ENCODE results near the gene MARF1. TPM values are rescaled to one million over a fixed set of nuclear protein-coding genes. Genes with fewer than 3 reads are reported as not detected.
"Not testable (repeated sequence)": the region's sequence is repeated elsewhere in the genome, so short reads cannot be mapped to it uniquely, and the experiment has no call there.

MARF1 gene
- total RNA-seq, 1 donor: 25.7 TPM

GRCh38 chr16:15658556-15658955 lies 15.6 kb upstream of the MARF1 start:
- TF ChIP-seq, protein P1, sequence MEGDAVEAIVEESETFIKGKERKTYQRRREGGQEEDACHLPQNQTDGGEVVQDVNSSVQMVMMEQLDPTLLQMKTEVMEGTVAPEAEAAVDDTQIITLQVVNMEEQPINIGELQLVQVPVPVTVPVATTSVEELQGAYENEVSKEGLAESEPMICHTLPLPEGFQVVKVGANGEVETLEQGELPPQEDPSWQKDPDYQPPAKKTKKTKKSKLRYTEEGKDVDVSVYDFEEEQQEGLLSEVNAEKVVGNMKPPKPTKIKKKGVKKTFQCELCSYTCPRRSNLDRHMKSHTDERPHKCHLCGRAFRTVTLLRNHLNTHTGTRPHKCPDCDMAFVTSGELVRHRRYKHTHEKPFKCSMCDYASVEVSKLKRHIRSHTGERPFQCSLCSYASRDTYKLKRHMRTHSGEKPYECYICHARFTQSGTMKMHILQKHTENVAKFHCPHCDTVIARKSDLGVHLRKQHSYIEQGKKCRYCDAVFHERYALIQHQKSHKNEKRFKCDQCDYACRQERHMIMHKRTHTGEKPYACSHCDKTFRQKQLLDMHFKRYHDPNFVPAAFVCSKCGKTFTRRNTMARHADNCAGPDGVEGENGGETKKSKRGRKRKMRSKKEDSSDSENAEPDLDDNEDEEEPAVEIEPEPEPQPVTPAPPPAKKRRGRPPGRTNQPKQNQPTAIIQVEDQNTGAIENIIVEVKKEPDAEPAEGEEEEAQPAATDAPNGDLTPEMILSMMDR (IDR thresholded peaks at IDR 0.05; ENCODE audit: extremely low read depth, low read depth, low read length): no peak
- peaks cover 13% of the 10 kb centered on the region for H3K36me3 ChIP-seq (ENCODE audit: insufficient read depth, low read length)

DNA sequence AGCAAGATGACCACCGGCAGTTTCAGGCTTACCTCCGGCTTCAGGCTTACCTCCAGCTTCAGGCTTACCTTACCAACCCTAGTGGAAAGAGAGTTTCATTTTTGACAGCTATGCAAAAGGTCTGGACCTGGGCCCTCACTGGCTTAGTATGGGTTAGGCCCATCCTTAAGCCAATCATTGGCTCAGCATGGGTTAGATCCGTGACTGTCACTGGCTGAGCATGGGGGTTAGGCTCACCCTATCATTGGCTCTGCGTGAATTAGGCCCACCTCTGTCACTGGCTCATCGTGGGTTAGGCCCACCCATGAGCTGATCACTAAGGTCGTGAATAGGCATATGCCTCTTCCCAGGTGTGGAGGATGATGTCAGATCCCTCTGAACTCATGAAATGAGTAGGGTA lies 15.2 kb upstream of the MARF1 start:
- H3K79me2 ChIP-seq (ENCODE audit: insufficient read depth, low read length): peaks cover 86% of the 10 kb centered on the region
- H3K36me3 ChIP-seq (ENCODE audit: insufficient read depth, low read length): peaks cover 11% of the 10 kb centered on the region
- H3K27ac ChIP-seq (ENCODE audit: low read depth, low read length): no peak overlapping the region
- H4K20me1 ChIP-seq (ENCODE audit: insufficient read depth, low read length): peaks cover 35% of the 10 kb centered on the region
- no peak overlapping the region for H3K4me2 ChIP-seq (ENCODE audit: insufficient read depth, low read length)
- TF ChIP-seq, protein P1 (IDR thresholded peaks at IDR 0.05; ENCODE audit: extremely low read depth, low read depth, low read length): no peak
- no peak overlapping the region for H3K4me3 ChIP-seq (ENCODE audit: insufficient read depth, low read length)
- no peaks in the 10 kb centered on the region for H3K27me3 ChIP-seq (ENCODE audit: insufficient read depth, low read length)
- no peak overlapping the region for H2AFZ ChIP-seq (ENCODE audit: low read length)
- peak; percentile 35 for DNase-seq (ENCODE audit: insufficient read length, low spot score, missing footprints)
- H3K9me3 ChIP-seq (ENCODE audit: low read depth, low read length): no peaks in the 10 kb centered on the region
- H3K4me1 ChIP-seq (ENCODE audit: insufficient read depth, low read length): peaks cover 14% of the 10 kb centered on the region

More at GRCh38 chr16:15658556-15658955, 15.6 kb upstream of the MARF1 start:
- Histone ChIP-seq H3K79me2 (ENCODE audit: insufficient read depth, low read length) (peaks cover 87% of the 10 kb centered on the region), H3K4me1 (ENCODE audit: insufficient read depth, low read length) (peaks cover 10% of the 10 kb centered on the region), H3K4me2 (ENCODE audit: insufficient read depth, low read length) (no peak overlapping the region), H3K4me3 (ENCODE audit: insufficient read depth, low read length) (no peak overlapping the region), H4K20me1 (ENCODE audit: insufficient read depth, low read length) (peaks cover 32% of the 10 kb centered on the region), H3K27ac (ENCODE audit: low read depth, low read length) (no peak overlapping the region), H3K9me3 (ENCODE audit: low read depth, low read length) (no peaks in the 10 kb centered on the region), H3K27me3 (ENCODE audit: insufficient read depth, low read length) (no peaks in the 10 kb centered on the region), H2AFZ (ENCODE audit: low read length) (no peak overlapping the region)
- no peak for DNase-seq (ENCODE audit: insufficient read length, low spot score, missing footprints)

DNA sequence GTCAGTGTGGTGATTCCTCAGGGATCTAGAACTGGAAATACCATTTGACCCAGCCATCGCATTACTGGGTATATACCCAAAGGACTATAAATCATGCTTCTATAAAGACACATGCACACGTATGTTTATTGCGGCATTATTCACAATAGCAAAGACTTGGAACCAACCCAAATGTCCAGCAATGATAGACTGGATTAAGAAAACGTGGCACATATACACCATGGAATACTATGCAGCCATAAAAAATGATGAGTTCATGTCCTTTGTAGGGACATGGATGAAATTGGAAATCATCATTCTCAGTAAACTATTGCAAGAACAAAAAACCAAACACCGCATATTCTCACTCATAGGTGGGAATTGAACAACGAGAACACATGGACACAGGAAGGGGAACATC lies 12.6 kb upstream of the MARF1 start:
- H3K4me1 ChIP-seq (ENCODE audit: insufficient read depth, low read length): peaks cover 22% of the 10 kb centered on the region
- H3K4me3 ChIP-seq (ENCODE audit: insufficient read depth, low read length); H3K36me3 ChIP-seq (ENCODE audit: insufficient read depth, low read length); H2AFZ ChIP-seq (ENCODE audit: low read length); DNase-seq (ENCODE audit: insufficient read length, low spot score, missing footprints); H3K27ac ChIP-seq (ENCODE audit: low read depth, low read length); H3K27me3 ChIP-seq (ENCODE audit: insufficient read depth, low read length); H3K9me3 ChIP-seq (ENCODE audit: low read depth, low read length); H3K4me2 ChIP-seq (ENCODE audit: insufficient read depth, low read length): not testable (repeated sequence)
- H3K79me2 ChIP-seq (ENCODE audit: insufficient read depth, low read length): peaks cover 86% of the 10 kb centered on the region
- peaks cover 34% of the 10 kb centered on the region for H4K20me1 ChIP-seq (ENCODE audit: insufficient read depth, low read length)

DNA sequence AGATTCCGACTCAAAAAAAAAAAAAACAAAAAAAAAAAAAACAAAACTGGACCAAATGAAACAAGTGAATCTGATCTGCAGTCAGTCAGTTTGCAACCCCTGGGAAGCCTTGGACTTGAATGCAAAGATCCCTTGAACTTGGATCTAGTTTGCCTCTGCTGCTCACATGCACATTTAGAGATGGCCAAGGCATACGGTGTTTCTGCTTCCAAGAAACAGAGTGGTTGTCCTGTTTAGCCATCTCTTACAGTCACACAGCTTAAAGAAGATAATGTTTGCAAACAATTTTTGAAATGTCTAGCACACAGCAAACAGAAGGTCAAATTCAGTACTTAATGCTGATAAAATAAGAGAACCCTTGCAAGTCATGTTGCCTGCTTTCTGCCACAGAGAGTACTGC lies 11.6 kb upstream of the MARF1 start:
- Histone ChIP-seq H3K4me1 (ENCODE audit: insufficient read depth, low read length) (peaks cover 21% of the 10 kb centered on the region), H3K27ac (ENCODE audit: low read depth, low read length) (no peak overlapping the region), H3K4me2 (ENCODE audit: insufficient read depth, low read length) (no peak overlapping the region), H4K20me1 (ENCODE audit: insufficient read depth, low read length) (peaks cover 32% of the 10 kb centered on the region), H3K27me3 (ENCODE audit: insufficient read depth, low read length) (no peaks in the 10 kb centered on the region), H3K79me2 (ENCODE audit: insufficient read depth, low read length) (peaks cover 84% of the 10 kb centered on the region), H3K36me3 (ENCODE audit: insufficient read depth, low read length) (peaks cover 9% of the 10 kb centered on the region), H3K9me3 (ENCODE audit: low read depth, low read length) (no peaks in the 10 kb centered on the region), H3K4me3 (ENCODE audit: insufficient read depth, low read length) (no peak overlapping the region), H2AFZ (ENCODE audit: low read length) (no peak overlapping the region)
- no peak for DNase-seq (ENCODE audit: insufficient read length, low spot score, missing footprints)
- TF ChIP-seq, protein P1 (IDR thresholded peaks at IDR 0.05; ENCODE audit: extremely low read depth, low read depth, low read length): no peak

All from osteoblast (primary cell).